ENCODE results near the gene OR10V1. TPM values are rescaled to one million over a fixed set of nuclear protein-coding genes. Genes with fewer than 3 reads are reported as not detected.
"Not testable (repeated sequence)": the region's sequence is repeated elsewhere in the genome, so short reads cannot be mapped to it uniquely, and the experiment has no call there.

OR10V1 gene
- total RNA-seq, 2 experiments from 2014 or later: not detected

DNA sequence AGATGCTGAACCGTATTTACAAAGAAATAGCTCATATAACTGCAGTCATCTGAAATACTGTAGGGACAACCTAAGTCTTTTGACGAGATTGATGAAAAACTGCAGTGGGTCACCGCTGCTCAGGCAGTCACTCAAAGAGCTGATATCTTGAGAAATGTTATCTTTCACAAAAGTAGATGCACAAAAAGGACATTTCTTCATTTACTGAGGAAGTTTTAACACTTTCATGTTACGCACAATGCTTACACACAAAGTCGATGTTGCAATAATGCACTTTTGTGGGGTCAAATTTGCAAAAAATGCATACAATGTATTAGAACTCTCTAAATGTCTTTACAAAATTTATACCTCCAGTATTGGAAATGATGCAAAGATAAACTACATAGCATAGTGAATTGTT lies 16.2 kb upstream of the OR10V1 start:
- Mint-ChIP-seq H3K4me1 (no peaks in the 10 kb centered on the region), H3K27me3 (peaks cover 3% of the 10 kb centered on the region), H3K4me3 (no peak overlapping the region), H3K27ac (no peak overlapping the region), H3K9me3 (no peaks in the 10 kb centered on the region), H3K36me3 (no peaks in the 10 kb centered on the region)
- DNase-seq: no peak

DNA sequence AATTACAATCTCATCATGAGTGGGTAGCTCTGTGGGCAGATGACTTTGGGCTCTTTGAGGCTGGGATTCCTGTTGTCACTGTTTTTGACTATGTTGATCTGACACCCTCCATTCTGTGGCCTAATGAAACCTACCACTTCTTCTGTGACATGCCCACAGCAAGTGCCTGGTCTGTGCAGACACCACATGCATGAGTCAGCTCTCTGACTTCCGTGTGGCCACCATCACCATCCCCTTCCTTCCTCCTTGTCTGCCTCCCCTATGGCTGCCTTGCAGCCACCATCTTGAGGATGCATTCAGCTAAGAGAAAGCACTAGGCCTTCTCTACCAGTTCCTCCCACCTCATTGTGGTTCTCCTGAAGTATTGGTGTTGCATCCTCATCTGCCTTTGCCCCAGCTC lies 15.3 kb upstream of the OR10V1 start:
- no peak overlapping the region for H3K4me3 Mint-ChIP-seq
- no peak for DNase-seq

GRCh38 chr11:59728154-59728553 lies 14.5 kb upstream of the OR10V1 start:
- Mint-ChIP-seq H3K4me3 (no peak overlapping the region), H3K27ac (no peak overlapping the region), H3K4me1 (no peaks in the 10 kb centered on the region), H3K36me3 (no peaks in the 10 kb centered on the region), H3K27me3 (peaks cover 4% of the 10 kb centered on the region), H3K9me3 (no peaks in the 10 kb centered on the region)
- DNase-seq: no peak

More for the DNA sequence above, 15.3 kb upstream of the OR10V1 start:
- Mint-ChIP-seq H3K9me3 (no peaks in the 10 kb centered on the region), H3K4me1 (no peaks in the 10 kb centered on the region), H3K27me3 (peaks cover 3% of the 10 kb centered on the region), H3K36me3 (no peaks in the 10 kb centered on the region), H3K27ac (no peak overlapping the region)

GRCh38 chr11:59727426-59727825 lies 13.8 kb upstream of the OR10V1 start:
- no peak for DNase-seq
- Mint-ChIP-seq H3K27ac (no peak overlapping the region), H3K9me3 (no peaks in the 10 kb centered on the region), H3K36me3 (no peaks in the 10 kb centered on the region), H3K4me3 (no peak overlapping the region), H3K4me1 (no peaks in the 10 kb centered on the region), H3K27me3 (peaks cover 5% of the 10 kb centered on the region)

DNA sequence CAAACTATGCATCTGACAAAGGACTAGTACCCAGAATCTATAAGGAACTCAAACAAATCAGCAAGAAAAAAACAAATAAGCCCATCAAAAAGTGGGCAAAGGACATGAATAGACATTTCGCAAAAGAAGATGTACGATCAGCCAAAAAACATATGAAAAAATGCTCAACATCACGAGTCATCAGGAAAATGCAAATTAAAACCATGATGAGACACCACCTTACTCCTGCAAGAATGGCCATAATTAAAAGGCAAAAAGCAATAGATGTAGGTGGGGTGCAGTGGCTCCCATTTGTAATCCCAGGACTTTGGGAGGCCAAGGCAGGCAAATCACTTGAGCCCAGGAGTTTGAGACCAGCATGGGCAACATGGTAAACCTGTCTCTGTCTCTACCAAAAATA lies 10.4 kb upstream of the OR10V1 start:
- Mint-ChIP-seq H3K4me3 (no peak overlapping the region), H3K27me3 (peaks cover 23% of the 10 kb centered on the region), H3K36me3 (no peaks in the 10 kb centered on the region), H3K9me3 (no peaks in the 10 kb centered on the region), H3K27ac (no peak overlapping the region), H3K4me1 (no peaks in the 10 kb centered on the region)
- no peak for DNase-seq

GRCh38 chr11:59719556-59719955 lies 5.9 kb upstream of the OR10V1 start:
- Mint-ChIP-seq H3K36me3 (no peaks in the 10 kb centered on the region), H3K4me1 (no peaks in the 10 kb centered on the region), H3K9me3 (no peaks in the 10 kb centered on the region), H3K27ac (no peak overlapping the region), H3K4me3 (no peak overlapping the region), H3K27me3 (peaks cover 27% of the 10 kb centered on the region)
- DNase-seq: no peak

DNA sequence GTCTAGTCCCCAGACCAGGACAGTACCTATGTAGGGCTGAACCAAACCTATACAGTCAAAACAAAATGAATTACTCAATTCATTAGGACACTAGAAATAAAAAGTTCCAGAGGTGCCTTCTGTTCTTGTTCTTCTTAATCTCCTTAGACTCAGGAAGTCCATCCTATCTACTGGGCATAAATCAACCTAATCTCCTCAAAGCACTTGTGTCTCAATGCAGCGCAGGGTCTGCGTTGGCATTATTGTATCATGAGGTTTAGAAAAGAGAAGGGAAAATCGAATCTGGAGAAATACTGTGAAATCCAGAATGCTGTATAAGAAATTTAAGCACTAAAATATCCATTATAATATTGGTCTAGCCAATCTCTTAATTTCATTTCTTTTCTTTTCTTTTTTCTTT lies 2.4 kb upstream of the OR10V1 start:
- no peaks in the 10 kb centered on the region for H3K4me1 Mint-ChIP-seq
- H3K36me3 Mint-ChIP-seq: no peaks in the 10 kb centered on the region
- no peak overlapping the region for H3K4me3 Mint-ChIP-seq
- no peak overlapping the region for H3K27ac Mint-ChIP-seq
- peaks cover 11% of the 10 kb centered on the region for H3K27me3 Mint-ChIP-seq
- DNase-seq: no peak
- no peaks in the 10 kb centered on the region for H3K9me3 Mint-ChIP-seq

DNA sequence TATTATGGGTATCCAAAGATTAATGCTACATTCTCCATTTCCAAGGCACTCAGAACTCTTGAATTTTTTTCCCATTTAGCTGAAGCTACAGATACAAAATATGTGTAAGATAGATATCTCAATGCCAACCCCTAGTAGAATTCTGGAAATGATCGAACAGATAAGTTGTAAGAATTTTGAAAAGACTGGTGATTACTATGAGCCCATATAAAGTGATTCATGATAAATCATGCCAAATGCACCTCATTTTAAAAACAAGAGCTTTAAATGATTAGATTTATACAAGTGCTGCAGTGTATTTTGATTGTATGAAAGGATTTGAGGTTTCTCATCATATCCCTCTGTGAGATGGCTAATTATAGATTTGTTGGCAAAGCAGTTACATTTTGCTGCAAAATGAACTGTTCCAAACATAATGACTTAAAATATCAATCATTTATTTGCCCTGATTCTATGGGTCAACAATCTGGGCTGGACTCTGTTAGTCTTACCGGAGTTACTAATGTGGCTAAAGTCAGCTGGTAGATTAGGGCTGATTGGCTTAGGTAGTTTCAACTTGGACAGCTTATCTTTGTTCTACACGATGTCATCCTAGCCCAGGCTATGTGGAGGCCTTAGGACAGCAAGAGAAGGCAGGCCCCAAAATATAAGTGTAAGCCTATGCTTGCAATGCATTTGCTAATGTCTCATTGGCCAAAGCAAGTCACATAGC lies 3.4 kb downstream of the OR10V1 start:
- Mint-ChIP-seq H3K27me3 (peaks cover 7% of the 10 kb centered on the region), H3K4me1 (no peaks in the 10 kb centered on the region)
- no peak for DNase-seq

GRCh38 chr11:59708537-59708936 lies 5.1 kb downstream of the OR10V1 start:
- Mint-ChIP-seq H3K4me3 (no peak overlapping the region), H3K9me3 (no peaks in the 10 kb centered on the region), H3K27me3 (peaks cover 19% of the 10 kb centered on the region), H3K36me3 (no peaks in the 10 kb centered on the region), H3K4me1 (no peaks in the 10 kb centered on the region), H3K27ac (no peak overlapping the region)
- DNase-seq: no peak

More for the DNA sequence above, 3.4 kb downstream of the OR10V1 start:
- no peak overlapping the region for H3K27ac Mint-ChIP-seq
- H3K4me3 Mint-ChIP-seq: no peak overlapping the region
- H3K36me3 Mint-ChIP-seq: no peaks in the 10 kb centered on the region
- no peaks in the 10 kb centered on the region for H3K9me3 Mint-ChIP-seq

GRCh38 chr11:59707371-59707770 lies 6.3 kb downstream of the OR10V1 start:
- H3K27me3 Mint-ChIP-seq: peaks cover 19% of the 10 kb centered on the region
- no peaks in the 10 kb centered on the region for H3K9me3 Mint-ChIP-seq
- H3K4me3 Mint-ChIP-seq: no peak overlapping the region

GRCh38 chr11:59706518-59707285 lies 6.9 kb downstream of the OR10V1 start:
- Mint-ChIP-seq H3K4me3 (no peak overlapping the region), H3K27me3 (peaks cover 19% of the 10 kb centered on the region), H3K27ac (no peak overlapping the region), H3K36me3 (no peaks in the 10 kb centered on the region), H3K9me3 (no peaks in the 10 kb centered on the region), H3K4me1 (no peaks in the 10 kb centered on the region)
- no peak for DNase-seq

More at GRCh38 chr11:59707371-59707770, 6.3 kb downstream of the OR10V1 start:
- no peak overlapping the region for H3K27ac Mint-ChIP-seq
- DNase-seq: no peak
- H3K36me3 Mint-ChIP-seq: no peaks in the 10 kb centered on the region
- H3K4me1 Mint-ChIP-seq: no peaks in the 10 kb centered on the region

DNA sequence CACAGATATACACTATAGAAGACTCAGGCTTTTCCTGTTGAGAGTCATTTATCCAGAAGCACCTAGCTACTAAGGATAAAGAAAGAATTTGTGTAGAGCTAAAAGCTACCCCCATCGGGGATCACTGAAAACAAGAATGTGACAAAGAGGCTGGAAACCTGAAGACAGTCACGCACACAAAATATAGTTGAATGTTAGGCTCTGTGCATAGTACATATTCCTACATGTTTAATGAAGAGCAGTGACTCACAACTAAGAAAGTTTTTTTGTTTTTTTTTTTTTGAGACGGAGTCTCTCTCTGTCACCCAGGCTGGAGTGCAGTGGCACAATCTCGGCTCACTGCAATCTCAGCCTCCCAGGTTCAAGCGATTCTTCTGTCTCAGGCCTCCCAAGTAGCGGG lies 8.4 kb downstream of the OR10V1 start:
- H3K9me3 Mint-ChIP-seq: no peaks in the 10 kb centered on the region
- no peak for DNase-seq

GRCh38 chr11:59703515-59703914 lies 10.1 kb downstream of the OR10V1 start:
- H3K36me3 Mint-ChIP-seq, H3K9me3 Mint-ChIP-seq, H3K4me3 Mint-ChIP-seq, DNase-seq, H3K4me1 Mint-ChIP-seq, H3K27ac Mint-ChIP-seq: not testable (repeated sequence)
- peaks cover 24% of the 10 kb centered on the region for H3K27me3 Mint-ChIP-seq

More for the DNA sequence above, 8.4 kb downstream of the OR10V1 start:
- Mint-ChIP-seq H3K4me3 (no peak overlapping the region), H3K27ac (no peak overlapping the region), H3K27me3 (peaks cover 24% of the 10 kb centered on the region), H3K4me1 (no peaks in the 10 kb centered on the region), H3K36me3 (no peaks in the 10 kb centered on the region)

DNA sequence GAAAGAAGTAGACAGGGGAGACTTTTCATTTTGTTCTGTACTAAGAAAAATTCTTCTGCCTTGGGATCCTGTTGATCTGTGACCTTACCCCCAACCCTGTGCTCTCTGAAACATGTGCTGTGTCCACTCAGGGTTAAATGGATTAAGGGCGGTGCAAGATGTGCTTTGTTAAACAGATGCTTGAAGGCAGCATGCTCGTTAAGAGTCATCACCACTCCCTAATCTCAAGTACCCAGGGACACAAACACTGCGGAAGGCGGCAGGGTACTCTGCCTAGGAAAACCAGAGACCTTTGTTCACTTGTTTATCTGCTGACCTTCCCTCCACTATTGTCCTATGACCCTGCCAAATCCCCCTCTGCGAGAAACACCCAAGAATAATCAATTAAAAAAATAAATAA lies 13.5 kb downstream of the OR10V1 start:
- not testable (repeated sequence) for H3K27ac Mint-ChIP-seq, H3K4me1 Mint-ChIP-seq, H3K36me3 Mint-ChIP-seq, H3K4me3 Mint-ChIP-seq, DNase-seq, H3K9me3 Mint-ChIP-seq
- peaks cover 16% of the 10 kb centered on the region for H3K27me3 Mint-ChIP-seq

- peaks cover 17% of the 10 kb centered on the region for H3K27me3 Mint-ChIP-seq
- H3K36me3 Mint-ChIP-seq: no peaks in the 10 kb centered on the region
- DNase-seq: no peak
- no peak overlapping the region for H3K4me3 Mint-ChIP-seq
- H3K9me3 Mint-ChIP-seq: peaks cover 5% of the 10 kb centered on the region
- H3K27ac Mint-ChIP-seq: no peak overlapping the region
- no peaks in the 10 kb centered on the region for H3K4me1 Mint-ChIP-seq
Measured at GRCh38 chr11:59698506-59698905, 15.1 kb downstream of the OR10V1 start.

DNA sequence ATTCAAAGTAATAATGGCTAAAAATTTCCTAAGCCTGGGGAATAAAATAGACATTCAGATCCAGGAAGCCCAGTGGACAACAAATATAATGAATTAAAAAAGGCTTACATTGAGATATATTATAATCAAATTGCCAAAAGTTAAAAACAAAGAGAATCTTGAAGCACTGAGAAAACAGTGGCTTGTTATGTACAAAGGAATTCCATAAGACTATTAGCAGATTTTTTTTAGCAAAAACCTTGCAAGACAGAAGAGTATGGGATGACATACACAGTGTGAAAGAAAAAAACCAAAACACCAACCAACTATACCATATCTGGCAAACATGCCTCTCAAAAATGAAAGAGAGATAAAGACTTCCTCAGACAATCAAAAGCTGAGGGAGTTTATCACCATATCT lies 20.7 kb downstream of the OR10V1 start:
- Mint-ChIP-seq H3K4me3 (no peak overlapping the region), H3K9me3 (peaks cover 15% of the 10 kb centered on the region), H3K4me1 (peaks cover 6% of the 10 kb centered on the region), H3K36me3 (peaks cover 4% of the 10 kb centered on the region), H3K27ac (no peak overlapping the region), H3K27me3 (peaks cover 30% of the 10 kb centered on the region)
- no peak for DNase-seq
